ENCODE results near the gene CTNND1.

The CTNND1 gene

GRCh38 chr11:57729479-57729878 is 32.1 kb upstream of the CTNND1 start:
- TF ChIP-seq CTCF (IDR thresholded peaks at IDR 0.05; ENCODE audit: low read depth, low read length, missing control alignments), result no peak

GRCh38 chr11:57732661-57733060 is 28.9 kb upstream of the CTNND1 start:
- H3K4me3 ChIP-seq (replicated peaks; ENCODE audit: low read depth, low read length), result no peak overlapping the region
- DNase-seq (ENCODE audit: extremely low read depth, low read depth), result no peak
- no peak for TF ChIP-seq CTCF (IDR thresholded peaks at IDR 0.05; ENCODE audit: low read depth, low read length, missing control alignments)

More at GRCh38 chr11:57729479-57729878, 32.1 kb upstream of the CTNND1 start:
- DNase-seq (ENCODE audit: extremely low read depth, low read depth), result no peak
- H3K4me3 ChIP-seq (replicated peaks; ENCODE audit: low read depth, low read length), result no peak overlapping the region

- DNase-seq (ENCODE audit: extremely low read depth, low read depth), result no peak
- no peak for TF ChIP-seq CTCF (IDR thresholded peaks at IDR 0.05; ENCODE audit: low read depth, low read length, missing control alignments)
- no peak overlapping the region for H3K4me3 ChIP-seq (replicated peaks; ENCODE audit: low read depth, low read length)
Observed at GRCh38 chr11:57735619-57736298, 25.8 kb upstream of the CTNND1 start.

- no peak for TF ChIP-seq CTCF (IDR thresholded peaks at IDR 0.05; ENCODE audit: low read depth, low read length, missing control alignments)
- DNase-seq (ENCODE audit: extremely low read depth, low read depth), result peak; percentile 95
- peak within 1 kb of the TSS; percentile 98 for H3K4me3 ChIP-seq (replicated peaks; ENCODE audit: low read depth, low read length)
Observed at GRCh38 chr11:57741132-57742086, 20.2 kb upstream of the CTNND1 start, which contains the start of gene SELENOH. Gene SELENOH, plus strand, starts transcription at chr11:57741491. Its CDS starts 105 bp downstream, at chr11:57741596.

GRCh38 chr11:57742087-57742452 is 19.5 kb upstream of the CTNND1 start:
- no peak for DNase-seq (ENCODE audit: extremely low read depth, low read depth)
- TF ChIP-seq CTCF (IDR thresholded peaks at IDR 0.05; ENCODE audit: low read depth, low read length, missing control alignments), result no peak
- peak overlapping the region; percentile 98 for H3K4me3 ChIP-seq (replicated peaks; ENCODE audit: low read depth, low read length)

- TF ChIP-seq CTCF (IDR thresholded peaks at IDR 0.05; ENCODE audit: low read depth, low read length, missing control alignments), result no peak
- no peak for DNase-seq (ENCODE audit: extremely low read depth, low read depth)
- H3K4me3 ChIP-seq (replicated peaks; ENCODE audit: low read depth, low read length), result no peak overlapping the region
Observed at GRCh38 chr11:57744357-57744756, 17.2 kb upstream of the CTNND1 start.
